OCI-LY1 (cell line): ENCODE measurements around the gene DDX59.

Experiments
- CTCF ChIP-seq: fragments of 200-600 bp; sonication (generic), shearing (Covaris generic); IDR thresholded peaks from 2 replicates; pipeline ENCODE4 v1.5.1; 2017; ENCODE audit warnings: mild to moderate bottlenecking, antibody characterized with exemption, low read length, moderate library complexity, mixed read lengths
- EZH2 ChIP-seq: fragments of 200-600 bp; sonication (generic), shearing (Covaris generic); IDR thresholded peaks from 2 replicates; pipeline ENCODE4 v1.8.0; 2017; ENCODE audit warnings: borderline replicate concordance, mixed run types, mild to moderate bottlenecking, antibody characterized with exemption, low read length, moderate library complexity, mixed read lengths

- TF ChIP-seq CTCF, result no peak
- no peak for TF ChIP-seq EZH2
Observed at GRCh38 chr1:200674838-200675587, 5.3 kb upstream of the DDX59 start.
